ENCODE data around the gene SLC7A1. TPM values are rescaled to one million over a fixed set of nuclear protein-coding genes. Genes with fewer than 3 reads are reported as not detected.

The SLC7A1 gene
- total and polyA plus RNA-seq, 2 of the 4 experiments (the other 2 are of a cell fraction), result 9.7 to 22.3 TPM

DNA sequence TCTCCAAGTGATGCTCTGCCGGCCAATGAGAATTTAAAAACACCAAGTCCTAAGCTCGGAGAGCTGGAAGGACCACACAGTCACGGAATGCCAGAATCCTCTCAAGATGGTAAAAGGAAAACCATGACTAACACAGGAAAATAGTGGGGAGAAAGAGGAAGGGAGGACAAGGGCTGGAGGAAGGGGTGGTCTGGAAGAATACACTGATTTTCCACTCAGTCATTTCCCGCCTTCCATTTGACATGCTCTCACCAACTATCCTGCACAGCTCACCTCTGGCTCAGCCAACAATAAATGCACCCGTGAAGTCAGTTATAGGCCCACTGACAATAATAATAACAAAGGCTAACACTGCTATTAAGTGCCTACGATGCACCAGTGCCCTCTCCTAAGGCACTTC lies 31.5 kb downstream of the SLC7A1 start:
- Histone ChIP-seq H4K91ac (ENCODE audit: insufficient read depth, low read depth, low read length) (no peak overlapping the region), H3K18ac (ENCODE audit: low read depth, low read length) (no peak overlapping the region), H3K36me3 (ENCODE audit: control insufficient read depth, insufficient read depth, low read length) (no peaks in the 10 kb centered on the region), H3K27ac (ENCODE audit: insufficient read depth, low read length) (no peak overlapping the region), H3K9me1 (ENCODE audit: insufficient read depth, low read length) (peaks cover 31% of the 10 kb centered on the region), H2AK9ac (replicated peaks; ENCODE audit: low read depth, low read length, poor library complexity) (no peak overlapping the region), H3K4me2 (ENCODE audit: low read depth, low read length) (no peak overlapping the region), H2BK120ac (ENCODE audit: low read depth, low read length) (no peak overlapping the region), H3K9ac (ENCODE audit: low read depth, low read length) (no peak overlapping the region), H3K56ac (ENCODE audit: extremely low read depth, insufficient read depth, low read length) (no peak overlapping the region), H3K4ac (ENCODE audit: low read depth, low read length) (no peak overlapping the region), H3K23ac (ENCODE audit: low read depth, low read length) (no peak overlapping the region), H4K8ac (ENCODE audit: low read depth in 2 of 2, low read length in 2 of 2) (no peak overlapping the region), H2BK20ac (ENCODE audit: low read depth, low read length) (no peak overlapping the region), H3K79me1 (ENCODE audit: low read depth in 1 of 2, low read length in 2 of 2) (peaks cover 24 to 80% of the 10 kb centered on the region in 2 experiments), H2BK5ac (ENCODE audit: low read depth, low read length, poor library complexity, severe bottlenecking) (no peak overlapping the region), H3K9me3 (ENCODE audit: control insufficient read depth, insufficient read depth, low read length) (no peaks in the 10 kb centered on the region), H2AFZ (replicated peaks; ENCODE audit: low read length, poor library complexity) (no peak overlapping the region), H2AK5ac (ENCODE audit: low read depth, low read length) (no peak overlapping the region), H2BK15ac (ENCODE audit: low read depth, low read length) (no peak overlapping the region), H3K14ac (replicated peaks; ENCODE audit: low read depth, low read length) (no peak overlapping the region), H3K4me3 (ENCODE audit: insufficient read depth, low read depth, low read length) (no peak overlapping the region), H3K27me3 (ENCODE audit: control insufficient read depth, insufficient read depth, low read length) (no peaks in the 10 kb centered on the region), H3K4me1 (ENCODE audit: control insufficient read depth, insufficient read depth, low read length) (peaks cover 6% of the 10 kb centered on the region), H4K5ac (ENCODE audit: low read depth, low read length) (no peak overlapping the region), H4K20me1 (ENCODE audit: insufficient read depth, low read length) (peaks cover 89% of the 10 kb centered on the region)
- BruUV-seq (replicated peaks), result no TSS peak
- ChIA-PET POLR2A (ENCODE audit: unreplicated experiment) (interaction anchor here (0.6 kb wide), 3 partner anchors 18 to 1424 kb away, joined by 3 to 6 read pairs (median 3); no protein-coding TSS in a partner anchor), CTCF (interaction anchor here (0.7 to 1.5 kb wide), 4 partner anchors 12 to 144 kb away, joined by 3 to 5 read pairs (median 4); no protein-coding TSS in a partner anchor)
- TF ChIP-seq, protein P1, sequence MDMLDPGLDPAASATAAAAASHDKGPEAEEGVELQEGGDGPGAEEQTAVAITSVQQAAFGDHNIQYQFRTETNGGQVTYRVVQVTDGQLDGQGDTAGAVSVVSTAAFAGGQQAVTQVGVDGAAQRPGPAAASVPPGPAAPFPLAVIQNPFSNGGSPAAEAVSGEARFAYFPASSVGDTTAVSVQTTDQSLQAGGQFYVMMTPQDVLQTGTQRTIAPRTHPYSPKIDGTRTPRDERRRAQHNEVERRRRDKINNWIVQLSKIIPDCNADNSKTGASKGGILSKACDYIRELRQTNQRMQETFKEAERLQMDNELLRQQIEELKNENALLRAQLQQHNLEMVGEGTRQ (IDR thresholded peaks at IDR 0.05; ENCODE audit: low read depth, low read length), result no peak
- TF ChIP-seq SMC3 (IDR thresholded peaks at IDR 0.05; ENCODE audit: low read depth, low read length) (no peak), NFE2L2 (IDR thresholded peaks at IDR 0.05; ENCODE audit: low read depth, low read length) (no peak), MAZ (IDR thresholded peaks at IDR 0.05; ENCODE audit: borderline replicate concordance, low read depth, low read length) (no peak), RAD21 (IDR thresholded peaks at IDR 0.05; ENCODE audit: low read length) (no peak), CHD1 (IDR thresholded peaks at IDR 0.05; ENCODE audit: low read depth, low read length) (no peak), MXI1 (IDR thresholded peaks at IDR 0.05; ENCODE audit: borderline replicate concordance, low read depth, low read length) (no peak), RCOR1 (IDR thresholded peaks at IDR 0.05; ENCODE audit: insufficient replicate concordance, low read length) (no peak), BHLHE40 (IDR thresholded peaks at IDR 0.05; ENCODE audit: low read depth, low read length) (no peak), CEBPB (IDR thresholded peaks at IDR 0.05; ENCODE audit: low read depth, low read length) (no peak), MAFK (IDR thresholded peaks at IDR 0.05; ENCODE audit: low read depth, low read length) (no peak), RFX5 (IDR thresholded peaks at IDR 0.05; ENCODE audit: low read depth, low read length) (no peak), FOS (IDR thresholded peaks at IDR 0.05; ENCODE audit: low read depth, low read length) (no peak), POLR2A (IDR thresholded peaks at IDR 0.05; ENCODE audit: low read depth, low read length) (no peak)
- TF ChIP-seq, protein P2, sequence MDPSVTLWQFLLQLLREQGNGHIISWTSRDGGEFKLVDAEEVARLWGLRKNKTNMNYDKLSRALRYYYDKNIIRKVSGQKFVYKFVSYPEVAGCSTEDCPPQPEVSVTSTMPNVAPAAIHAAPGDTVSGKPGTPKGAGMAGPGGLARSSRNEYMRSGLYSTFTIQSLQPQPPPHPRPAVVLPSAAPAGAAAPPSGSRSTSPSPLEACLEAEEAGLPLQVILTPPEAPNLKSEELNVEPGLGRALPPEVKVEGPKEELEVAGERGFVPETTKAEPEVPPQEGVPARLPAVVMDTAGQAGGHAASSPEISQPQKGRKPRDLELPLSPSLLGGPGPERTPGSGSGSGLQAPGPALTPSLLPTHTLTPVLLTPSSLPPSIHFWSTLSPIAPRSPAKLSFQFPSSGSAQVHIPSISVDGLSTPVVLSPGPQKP (IDR thresholded peaks at IDR 0.05; ENCODE audit: borderline replicate concordance, low read depth, low read length), result no peak
- TF ChIP-seq, protein P3, sequence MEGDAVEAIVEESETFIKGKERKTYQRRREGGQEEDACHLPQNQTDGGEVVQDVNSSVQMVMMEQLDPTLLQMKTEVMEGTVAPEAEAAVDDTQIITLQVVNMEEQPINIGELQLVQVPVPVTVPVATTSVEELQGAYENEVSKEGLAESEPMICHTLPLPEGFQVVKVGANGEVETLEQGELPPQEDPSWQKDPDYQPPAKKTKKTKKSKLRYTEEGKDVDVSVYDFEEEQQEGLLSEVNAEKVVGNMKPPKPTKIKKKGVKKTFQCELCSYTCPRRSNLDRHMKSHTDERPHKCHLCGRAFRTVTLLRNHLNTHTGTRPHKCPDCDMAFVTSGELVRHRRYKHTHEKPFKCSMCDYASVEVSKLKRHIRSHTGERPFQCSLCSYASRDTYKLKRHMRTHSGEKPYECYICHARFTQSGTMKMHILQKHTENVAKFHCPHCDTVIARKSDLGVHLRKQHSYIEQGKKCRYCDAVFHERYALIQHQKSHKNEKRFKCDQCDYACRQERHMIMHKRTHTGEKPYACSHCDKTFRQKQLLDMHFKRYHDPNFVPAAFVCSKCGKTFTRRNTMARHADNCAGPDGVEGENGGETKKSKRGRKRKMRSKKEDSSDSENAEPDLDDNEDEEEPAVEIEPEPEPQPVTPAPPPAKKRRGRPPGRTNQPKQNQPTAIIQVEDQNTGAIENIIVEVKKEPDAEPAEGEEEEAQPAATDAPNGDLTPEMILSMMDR (conservative IDR thresholded peaks at IDR 0.05; ENCODE audit: low read depth, low read length), result no peak
- DNase-seq (no peak), ATAC-seq (ENCODE audit: low read depth) (no peak)
- WGBS, 2 experiments (ENCODE audit: extremely low coverage in 2 of 2, insufficient read length in 1 of 2), result no CpG with 5 or more reads among the region's 6 CpGs
- dilution Hi-C loops (cut with HindIII; ENCODE audit: low sequenced_read_pairs, unreplicated experiment) (no loop called here), intact Hi-C loops (cut with micrococcal nuclease) (no loop called here), in situ Hi-C loops (cut with MboI; ENCODE audit: low sequenced_read_pairs) (no loop called here)
